HepG2 (cell line): Measurements from ENCODE around the gene ATP6V0A1. TPM values are rescaled to one million over a fixed set of nuclear protein-coding genes. Genes with fewer than 3 reads are reported as not detected.

Experiments used
- GPN1 ChIP-seq: sonication (generic); formaldehyde crosslinking; IDR thresholded peaks from 2 replicates; pipeline ENCODE4 v1.5.1; 2020; ENCODE audit warnings: missing genetic modification reagents, borderline replicate concordance
- GZF1 ChIP-seq: sonication (generic); formaldehyde crosslinking; IDR thresholded peaks from 2 replicates; pipeline ENCODE4 v1.5.1; 2020; ENCODE audit warnings: mild to moderate bottlenecking, missing genetic modification reagents
- NCOA1 ChIP-seq: sonication (generic); formaldehyde crosslinking; IDR thresholded peaks from 2 replicates; pipeline ENCODE4 v1.9.0; 2021; ENCODE audit warnings: missing genetic modification reagents
- SIX1 ChIP-seq: sonication (generic); formaldehyde crosslinking; IDR thresholded peaks from 2 replicates; pipeline ENCODE4 v1.4.0; 2020; ENCODE audit warnings: missing genetic modification reagents, borderline replicate concordance
- WIZ ChIP-seq: sonication (generic); formaldehyde crosslinking; IDR thresholded peaks from 2 replicates; pipeline ENCODE4 v1.5.1; 2020; ENCODE audit warnings: mild to moderate bottlenecking, missing genetic modification reagents
- ZBTB38 ChIP-seq: sonication (generic); formaldehyde crosslinking; IDR thresholded peaks from 2 replicates; pipeline ENCODE4 v1.5.1; 2020; ENCODE audit warnings: mild to moderate bottlenecking, missing genetic modification reagents
- ZMYM2 ChIP-seq: sonication (generic); formaldehyde crosslinking; IDR thresholded peaks from 2 replicates; pipeline ENCODE4 v1.8.0; 2022; ENCODE audit warnings: mild to moderate bottlenecking, missing genetic modification reagents
- polyA plus RNA-seq, 8 experiments: library from polyadenylated mRNA; depleted of rRNA in 3 of 8; stranded (reverse) in 7 of 8; unstranded in 1 of 8; fragments of >200 nt; fragmentation: Illumina TruSeq in 4 of 8; extraction: Trizol in 4 of 8; gene quantifications; 2 replicates each; pipeline versions ENCODE4 v1.2.1 to v1.2.3, GENCODE V29; 2011 to 2016; ENCODE audit warnings: low read depth in 4 of 8, missing spikeins in 1 of 8, mixed read lengths in 1 of 8; ENCODE audit not compliant: insufficient read depth in 1 of 8
- total RNA-seq, 5 experiments: library from RNA; depleted of rRNA; stranded (reverse); fragments of >200 nt; fragmentation: Illumina TruSeq; extraction: Trizol; gene quantifications; 2 replicates each; pipeline ENCODE4 v1.2.3, GENCODE V29; 2016; ENCODE audit warnings: low read depth in 1 of 5
- TF ChIP-seq, protein P1 (sequence below): sonication (generic); formaldehyde crosslinking; IDR thresholded peaks from 2 replicates; pipeline ENCODE4 v1.4.0; 2020; ENCODE audit warnings: mild to moderate bottlenecking, missing genetic modification reagents, borderline replicate concordance
- TF ChIP-seq, protein P2 (sequence below): sonication (generic); formaldehyde crosslinking; IDR thresholded peaks from 2 replicates; pipeline ENCODE4 v1.8.1; 2023; ENCODE audit warnings: mild to moderate bottlenecking, inconsistent platforms, moderate library complexity, missing genetic modification reagents, borderline replicate concordance

Gene ATP6V0A1
- total and polyA plus RNA-seq, 2 of the 13 experiments (the other 11 are each of a cell fraction or from before 2014, with no cell fraction given): 27.9 to 54.1 TPM

DNA sequence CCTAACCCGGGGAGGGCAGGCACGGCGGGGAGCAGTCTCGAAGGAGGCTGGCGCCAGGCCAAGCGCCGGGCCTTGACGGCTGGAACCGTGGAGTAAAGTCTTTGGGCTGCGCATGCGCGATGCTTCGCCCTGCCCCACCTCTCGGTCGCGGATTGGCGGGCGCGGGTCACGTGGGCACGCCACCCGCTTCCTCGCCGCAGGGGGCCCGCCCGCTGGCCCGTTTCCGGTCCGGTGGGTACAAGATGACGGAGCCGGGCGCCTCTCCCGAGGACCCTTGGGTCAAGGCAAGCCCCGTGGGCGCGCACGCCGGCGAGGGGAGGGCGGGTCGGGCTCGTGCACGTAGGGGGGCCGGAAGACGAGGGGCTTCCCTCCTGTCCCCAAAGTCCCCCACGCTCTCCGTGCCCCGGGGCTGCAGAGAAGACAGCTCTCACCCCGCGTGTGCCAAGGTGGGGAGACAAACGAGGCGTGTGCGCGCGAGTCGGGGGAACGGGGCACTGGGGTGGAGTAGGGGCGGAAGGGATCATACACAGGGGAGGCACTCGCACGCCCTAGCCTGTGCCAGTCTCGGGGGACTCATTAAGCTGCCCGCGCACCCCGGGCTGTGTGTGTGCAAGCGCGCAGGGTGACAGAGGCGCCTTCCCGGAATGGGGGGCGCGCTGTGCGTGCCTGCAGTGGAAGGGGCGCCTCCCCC lies 108.3 kb downstream of the ATP6V0A1 start, which contains the start of gene MLX (continued):
- TF ChIP-seq, protein P1, sequence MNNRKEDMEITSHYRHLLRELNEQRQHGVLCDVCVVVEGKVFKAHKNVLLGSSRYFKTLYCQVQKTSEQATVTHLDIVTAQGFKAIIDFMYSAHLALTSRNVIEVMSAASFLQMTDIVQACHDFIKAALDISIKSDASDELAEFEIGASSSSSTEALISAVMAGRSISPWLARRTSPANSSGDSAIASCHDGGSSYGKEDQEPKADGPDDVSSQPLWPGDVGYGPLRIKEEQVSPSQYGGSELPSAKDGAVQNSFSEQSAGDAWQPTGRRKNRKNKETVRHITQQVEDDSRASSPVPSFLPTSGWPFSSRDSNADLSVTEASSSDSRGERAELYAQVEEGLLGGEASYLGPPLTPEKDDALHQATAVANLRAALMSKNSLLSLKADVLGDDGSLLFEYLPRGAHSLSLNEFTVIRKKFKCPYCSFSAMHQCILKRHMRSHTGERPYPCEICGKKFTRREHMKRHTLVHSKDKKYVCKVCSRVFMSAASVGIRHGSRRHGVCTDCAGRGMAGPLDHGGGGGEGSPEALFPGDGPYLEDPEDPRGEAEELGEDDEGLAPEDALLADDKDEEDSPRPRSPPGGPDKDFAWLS (CRISPR knock-in tag): 0 out of 2 replicates have a peak, but pooled peaks have one; percentile 65
- TF ChIP-seq GPN1 (CRISPR knock-in tag): no peak
- no peak; the same call in 1 of the 2 replicates for TF ChIP-seq GZF1 (CRISPR knock-in tag)
- TF ChIP-seq WIZ (CRISPR knock-in tag): no peak
- TF ChIP-seq, protein P2, sequence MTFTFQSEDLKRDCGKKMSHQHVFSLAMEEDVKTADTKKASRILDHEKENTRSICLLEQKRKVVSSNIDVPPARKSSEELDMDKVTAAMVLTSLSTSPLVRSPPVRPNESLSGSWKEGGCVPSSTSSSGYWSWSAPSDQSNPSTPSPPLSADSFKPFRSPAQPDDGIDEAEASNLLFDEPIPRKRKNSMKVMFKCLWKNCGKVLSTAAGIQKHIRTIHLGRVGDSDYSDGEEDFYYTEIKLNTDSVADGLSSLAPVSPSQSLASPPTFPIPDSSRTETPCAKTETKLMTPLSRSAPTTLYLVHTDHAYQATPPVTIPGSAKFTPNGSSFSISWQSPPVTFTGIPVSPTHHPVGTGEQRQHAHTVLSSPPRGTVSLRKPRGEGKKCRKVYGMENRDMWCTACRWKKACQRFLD (CRISPR knock-in tag): peak; percentile 87; the same call in 1 of the 2 replicates
- peak; percentile 97 for TF ChIP-seq NCOA1
- TF ChIP-seq SIX1 (CRISPR knock-in tag): no peak
- no peak; the same call in 1 of the 2 replicates for TF ChIP-seq ZBTB38 (CRISPR knock-in tag)
- TF ChIP-seq ZMYM2 (CRISPR knock-in tag): peak; percentile 74; the same call in 1 of the 2 replicates
